Panc1 (cell line): Measurements from ENCODE around the gene PKP3. TPM values are rescaled to one million over a fixed set of nuclear protein-coding genes. Genes with fewer than 3 reads are reported as not detected.

ENCODE experiments used
- ATAC-seq: fragments of 200-7000 bp; cut with Tn5 transposase; 2 replicates; pipeline ENCODE4 v1.9.1; 2020; ENCODE audit warnings: mild to moderate bottlenecking, moderate library complexity
- BruUV-seq: library from RNA; stranded (reverse); fragments of 400-500 nt; replicated peaks from 2 replicates; lab custom pipeline; 2021; lab: Mats Ljungman, UMichigan
- CTCF ChIA-PET: fragments of 300-600 bp; sonication (Branson Sonifier 250); formaldehyde crosslinking; loops from one replicate; lab custom pipeline; 2022; ENCODE audit warnings: antibody characterized with exemption; lab: Charles Lee
- POLR2A ChIA-PET: fragments of 300-600 bp; sonication (Branson Sonifier 250); formaldehyde crosslinking; loops from one replicate; lab custom pipeline; 2022; ENCODE audit warnings: antibody characterized with exemption; lab: Charles Lee
- DNase-seq: peaks from one replicate; pipeline ENCODE4 v3.0.0-alpha.2; 2010; ENCODE audit warnings: low read depth, low spot score
- H3K27ac ChIP-seq: 2 replicates; pipeline ENCODE4 v1.5.1; 2011; ENCODE audit warnings: mild to moderate bottlenecking, low read length, inconsistent platforms
- H3K27me3 ChIP-seq: fragments of 200-500 bp; sonication (Bioruptor generic); 2 replicates; pipeline ENCODE4 v1.6.0; 2014; ENCODE audit warnings: low read length, inconsistent platforms; ENCODE audit not compliant: control insufficient read depth, insufficient read depth
- H3K36me3 ChIP-seq: fragments of 200-500 bp; sonication (Bioruptor generic); 2 replicates; pipeline ENCODE4 v1.5.1; 2014; ENCODE audit warnings: inconsistent platforms, mild to moderate bottlenecking, low read length, moderate library complexity; ENCODE audit not compliant: control insufficient read depth, insufficient read depth
- H3K4me1 ChIP-seq: 2 replicates; pipeline ENCODE4 v1.5.1; 2011; ENCODE audit warnings: inconsistent platforms, mild to moderate bottlenecking, low read length, moderate library complexity; ENCODE audit not compliant: control insufficient read depth, insufficient read depth
- H3K4me3 ChIP-seq, 2 experiments: 2 replicates each; pipeline ENCODE4 v1.5.1; 2011 to 2012; ENCODE audit warnings: low read depth in 2 of 2, low read length in 2 of 2, mild to moderate bottlenecking in 2 of 2, inconsistent platforms in 1 of 2, moderate library complexity in 1 of 2
- H3K9me3 ChIP-seq: fragments of 200-500 bp; sonication (Bioruptor generic); 2 replicates; pipeline ENCODE4 v1.5.1; 2014; ENCODE audit warnings: low read depth, mild to moderate bottlenecking, inconsistent platforms, low read length, moderate library complexity; ENCODE audit not compliant: control insufficient read depth, insufficient read depth
- POLR2AphosphoS5 ChIP-seq: IDR thresholded peaks from 2 replicates; pipeline ENCODE4 v1.6.1; 2012; ENCODE audit warnings: mild to moderate bottlenecking, low read depth, low read length, moderate library complexity
- SIN3A ChIP-seq: IDR thresholded peaks from 2 replicates; pipeline ENCODE4 v1.6.1; 2012; ENCODE audit warnings: low read depth, mild to moderate bottlenecking, low read length, moderate library complexity, borderline replicate concordance; ENCODE audit not compliant: insufficient read depth
- TCF7L2 ChIP-seq: IDR thresholded peaks from 2 replicates; pipeline ENCODE4 v1.6.1; 2011; ENCODE audit warnings: mild to moderate bottlenecking, low read depth, low read length, inconsistent platforms
- in situ Hi-C: cut with HindIII; loops from 2 replicates; pipeline ENCODE4 v1.10.0; 2016; ENCODE audit warnings: low sequenced_read_pairs, low pct_unique_long_range_greater_than_20kb
- intact Hi-C: fragments of 100-400 bp; cut with micrococcal nuclease; formaldehyde crosslinking; loops from one replicate; pipeline ENCODE4 v1.10.0; 2022; ENCODE audit not compliant: unreplicated experiment
- total RNA-seq: library from RNA; stranded (reverse); gene quantifications from one replicate; pipeline ENCODE4 v1.2.1, GENCODE V29; 2021; ENCODE audit not compliant: unreplicated experiment
- TF ChIP-seq, protein P1 (sequence below): fragments of 450-650 bp; IDR thresholded peaks from 2 replicates; pipeline ENCODE4 v1.5.1; 2017; ENCODE audit warnings: mild to moderate bottlenecking
- TF ChIP-seq, protein P2 (sequence below), 2 experiments: IDR thresholded peaks; 2 replicates each; pipeline ENCODE4 v1.6.1; 2011 to 2012; ENCODE audit warnings: low read depth in 2 of 2, control low read depth in 1 of 2, low read length in 1 of 2, mild to moderate bottlenecking in 1 of 2, moderate library complexity in 1 of 2; ENCODE audit not compliant: insufficient read depth in 1 of 2

The PKP3 gene
- total RNA-seq, 1 experiment from 2014 or later: 36.8 TPM

GRCh38 chr11:377883-378500 lies 16.0 kb upstream of the PKP3 start:
- H3K36me3 ChIP-seq: no peaks in the 10 kb centered on the region; the same call in 1 of the 2 replicates
- H3K4me1 ChIP-seq: no peaks in the 10 kb centered on the region; the same call in none of the 2 replicates
- DNase-seq (no peak), ATAC-seq (peak; percentile 29)
- H3K27me3 ChIP-seq: no peaks in the 10 kb centered on the region
- TF ChIP-seq TCF7L2: no peak
- intact Hi-C loops: no loop called here
- ChIA-PET POLR2A (no interaction called here), CTCF (no interaction called here)
- no peaks in the 10 kb centered on the region for H3K9me3 ChIP-seq
- in situ Hi-C loops: no loop called here
- BruUV-seq: no TSS peak
- no peak overlapping the region for H3K27ac ChIP-seq
- H3K4me3 ChIP-seq: no peak overlapping the region

DNA sequence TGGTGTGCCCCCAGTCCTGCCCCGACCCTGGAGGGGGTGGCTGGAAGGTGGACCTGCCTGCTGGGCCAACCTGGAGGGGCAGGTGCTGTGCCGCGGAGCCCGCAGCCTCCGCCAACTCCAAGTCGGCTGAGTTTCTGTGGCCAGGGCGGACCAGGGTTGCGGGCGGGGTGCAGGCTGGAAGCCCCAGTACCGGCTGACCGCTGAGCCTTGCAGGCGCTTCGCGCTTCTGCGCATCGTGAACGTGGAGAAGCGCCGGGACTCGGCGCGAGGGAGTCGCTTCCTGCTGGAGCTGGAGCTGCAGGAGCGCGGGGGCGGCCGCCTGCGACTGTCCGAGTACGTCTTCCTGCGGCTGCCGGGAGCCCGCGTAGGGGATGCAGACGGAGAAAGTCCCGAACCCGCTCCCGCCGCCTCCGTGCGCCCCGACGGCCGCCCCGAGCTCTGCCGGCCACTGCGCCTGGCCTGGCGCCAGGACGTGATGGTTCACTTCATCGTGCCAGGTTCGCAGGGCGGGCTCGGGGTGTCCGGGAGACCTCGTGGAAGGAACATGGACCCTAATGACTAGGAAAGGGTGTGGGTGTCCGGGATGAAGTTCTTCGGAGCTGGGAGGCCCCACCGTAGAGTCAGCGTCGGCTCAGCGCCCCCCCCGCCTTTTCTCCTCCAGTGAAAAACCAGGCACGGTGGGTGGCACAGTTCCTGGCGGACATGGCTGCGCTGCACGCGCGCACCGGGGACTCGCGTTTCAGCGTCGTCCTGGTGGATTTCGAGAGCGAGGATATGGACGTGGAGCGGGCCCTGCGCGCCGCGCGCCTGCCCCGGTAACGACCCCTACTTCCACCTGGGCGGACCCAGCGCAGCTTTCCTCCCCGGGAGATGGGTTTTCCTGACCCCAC lies 14.6 kb upstream of the PKP3 start:
- H3K4me1 ChIP-seq: no peaks in the 10 kb centered on the region; the same call in 1 of the 2 replicates
- ATAC-seq (no peak), DNase-seq (no peak)
- no peaks in the 10 kb centered on the region; the same call in 1 of the 2 replicates for H3K36me3 ChIP-seq
- ChIA-PET CTCF (no interaction called here), POLR2A (no interaction called here)
- TF ChIP-seq POLR2AphosphoS5 (no peak), SIN3A (no peak), TCF7L2 (no peak)
- TF ChIP-seq, protein P1, sequence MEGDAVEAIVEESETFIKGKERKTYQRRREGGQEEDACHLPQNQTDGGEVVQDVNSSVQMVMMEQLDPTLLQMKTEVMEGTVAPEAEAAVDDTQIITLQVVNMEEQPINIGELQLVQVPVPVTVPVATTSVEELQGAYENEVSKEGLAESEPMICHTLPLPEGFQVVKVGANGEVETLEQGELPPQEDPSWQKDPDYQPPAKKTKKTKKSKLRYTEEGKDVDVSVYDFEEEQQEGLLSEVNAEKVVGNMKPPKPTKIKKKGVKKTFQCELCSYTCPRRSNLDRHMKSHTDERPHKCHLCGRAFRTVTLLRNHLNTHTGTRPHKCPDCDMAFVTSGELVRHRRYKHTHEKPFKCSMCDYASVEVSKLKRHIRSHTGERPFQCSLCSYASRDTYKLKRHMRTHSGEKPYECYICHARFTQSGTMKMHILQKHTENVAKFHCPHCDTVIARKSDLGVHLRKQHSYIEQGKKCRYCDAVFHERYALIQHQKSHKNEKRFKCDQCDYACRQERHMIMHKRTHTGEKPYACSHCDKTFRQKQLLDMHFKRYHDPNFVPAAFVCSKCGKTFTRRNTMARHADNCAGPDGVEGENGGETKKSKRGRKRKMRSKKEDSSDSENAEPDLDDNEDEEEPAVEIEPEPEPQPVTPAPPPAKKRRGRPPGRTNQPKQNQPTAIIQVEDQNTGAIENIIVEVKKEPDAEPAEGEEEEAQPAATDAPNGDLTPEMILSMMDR: no peak
- TF ChIP-seq, protein P2, sequence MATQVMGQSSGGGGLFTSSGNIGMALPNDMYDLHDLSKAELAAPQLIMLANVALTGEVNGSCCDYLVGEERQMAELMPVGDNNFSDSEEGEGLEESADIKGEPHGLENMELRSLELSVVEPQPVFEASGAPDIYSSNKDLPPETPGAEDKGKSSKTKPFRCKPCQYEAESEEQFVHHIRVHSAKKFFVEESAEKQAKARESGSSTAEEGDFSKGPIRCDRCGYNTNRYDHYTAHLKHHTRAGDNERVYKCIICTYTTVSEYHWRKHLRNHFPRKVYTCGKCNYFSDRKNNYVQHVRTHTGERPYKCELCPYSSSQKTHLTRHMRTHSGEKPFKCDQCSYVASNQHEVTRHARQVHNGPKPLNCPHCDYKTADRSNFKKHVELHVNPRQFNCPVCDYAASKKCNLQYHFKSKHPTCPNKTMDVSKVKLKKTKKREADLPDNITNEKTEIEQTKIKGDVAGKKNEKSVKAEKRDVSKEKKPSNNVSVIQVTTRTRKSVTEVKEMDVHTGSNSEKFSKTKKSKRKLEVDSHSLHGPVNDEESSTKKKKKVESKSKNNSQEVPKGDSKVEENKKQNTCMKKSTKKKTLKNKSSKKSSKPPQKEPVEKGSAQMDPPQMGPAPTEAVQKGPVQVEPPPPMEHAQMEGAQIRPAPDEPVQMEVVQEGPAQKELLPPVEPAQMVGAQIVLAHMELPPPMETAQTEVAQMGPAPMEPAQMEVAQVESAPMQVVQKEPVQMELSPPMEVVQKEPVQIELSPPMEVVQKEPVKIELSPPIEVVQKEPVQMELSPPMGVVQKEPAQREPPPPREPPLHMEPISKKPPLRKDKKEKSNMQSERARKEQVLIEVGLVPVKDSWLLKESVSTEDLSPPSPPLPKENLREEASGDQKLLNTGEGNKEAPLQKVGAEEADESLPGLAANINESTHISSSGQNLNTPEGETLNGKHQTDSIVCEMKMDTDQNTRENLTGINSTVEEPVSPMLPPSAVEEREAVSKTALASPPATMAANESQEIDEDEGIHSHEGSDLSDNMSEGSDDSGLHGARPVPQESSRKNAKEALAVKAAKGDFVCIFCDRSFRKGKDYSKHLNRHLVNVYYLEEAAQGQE (IDR thresholded peaks at IDR 0.05; ENCODE audit: insufficient read depth in 1 of 2, low read depth in 2 of 2, low read length in 1 of 2): no peak
- intact Hi-C loops: no loop called here
- no peaks in the 10 kb centered on the region for H3K27me3 ChIP-seq
- H3K9me3 ChIP-seq: no peaks in the 10 kb centered on the region
- in situ Hi-C loops: no loop called here
- H3K4me3 ChIP-seq: no peak overlapping the region
- H3K27ac ChIP-seq: no peak overlapping the region
- no TSS peak for BruUV-seq
